Inflammatory macrophage treated with lipopolysaccharide for 1 hour (primary cell): Measurements from ENCODE around the gene SETD7.
A peak's percentile ranks its signal among the peaks of the same experiment; 100 is the strongest.
"Not testable (repeated sequence)": the region's sequence is repeated elsewhere in the genome, so short reads cannot be mapped to it uniquely, and the experiment has no call there.

ENCODE experiments used
- DNase-seq, 2 donors: peaks; one replicate each; pipeline ENCODE4 v3.0.0-alpha.2; 2020 to 2022

SETD7 gene

DNA sequence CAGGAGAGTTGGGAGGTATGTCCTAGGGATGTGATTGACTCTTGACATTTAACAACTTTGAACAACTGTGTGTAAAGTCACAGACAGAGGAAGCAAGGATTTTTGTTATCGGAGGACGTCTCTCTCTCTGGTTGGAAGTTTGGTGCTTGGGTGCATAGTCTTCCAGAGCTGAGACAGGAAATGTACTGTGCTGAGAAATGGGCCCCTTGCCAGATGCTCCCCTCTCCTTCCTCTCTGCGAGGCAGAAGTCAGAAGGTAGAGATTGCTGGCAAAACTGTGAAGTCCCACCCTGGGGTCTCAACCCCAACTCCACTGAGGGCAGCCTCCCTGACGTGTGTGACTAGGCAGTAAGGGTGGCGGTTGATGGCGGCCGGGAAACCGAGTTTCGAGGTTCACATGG lies 49.2 kb downstream of the SETD7 start:
- no peak for DNase-seq

GRCh38 chr4:139503622-139504166 lies 52.3 kb downstream of the SETD7 start:
- no peak for DNase-seq

DNA sequence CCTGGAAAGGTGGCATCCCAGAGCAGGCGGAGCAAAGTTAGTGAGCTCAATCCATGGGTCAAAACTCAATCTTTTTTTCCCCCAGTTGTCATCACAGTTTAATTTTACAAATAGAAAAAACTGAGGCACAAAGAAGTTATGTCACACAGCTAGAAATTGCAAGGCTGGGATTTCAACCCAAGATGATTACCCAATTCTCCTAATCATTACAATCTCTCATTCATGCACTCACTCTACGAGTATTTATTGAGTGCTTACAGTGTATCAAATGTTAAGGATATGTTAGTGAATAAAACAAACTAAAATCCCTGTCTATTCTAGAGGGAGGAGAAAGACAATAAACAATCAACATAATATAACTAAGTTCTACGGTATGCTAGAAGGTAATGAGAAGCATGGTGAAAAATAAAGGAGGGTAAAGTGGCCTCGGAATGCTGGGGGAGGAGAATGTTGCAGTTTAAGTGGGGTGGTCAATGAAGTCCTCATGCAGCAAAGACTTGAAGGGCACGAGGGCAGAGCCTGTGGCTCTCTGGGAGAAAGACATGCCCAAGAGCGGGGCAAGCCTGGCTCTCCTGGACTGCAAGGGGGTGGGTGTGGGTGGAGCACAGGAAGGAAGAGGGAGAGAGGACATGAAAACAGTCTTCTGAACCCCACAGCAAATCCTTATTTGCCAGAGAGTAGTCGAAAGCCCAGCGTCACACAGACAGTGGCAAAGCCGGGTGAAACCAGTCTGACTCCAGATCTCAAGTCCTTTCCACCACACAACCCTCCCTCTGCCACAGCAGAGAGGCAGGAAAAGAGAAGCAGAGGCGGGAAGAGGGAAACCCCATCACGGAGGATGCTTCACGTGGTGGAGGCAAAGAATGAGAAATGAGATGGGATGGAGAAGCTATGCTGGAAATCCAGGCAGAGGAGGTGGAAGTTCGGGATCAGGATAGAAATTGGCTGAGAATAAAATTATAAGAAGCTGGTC lies 53.8 kb downstream of the SETD7 start:
- peak; percentile 36 to 50 for DNase-seq

DNA sequence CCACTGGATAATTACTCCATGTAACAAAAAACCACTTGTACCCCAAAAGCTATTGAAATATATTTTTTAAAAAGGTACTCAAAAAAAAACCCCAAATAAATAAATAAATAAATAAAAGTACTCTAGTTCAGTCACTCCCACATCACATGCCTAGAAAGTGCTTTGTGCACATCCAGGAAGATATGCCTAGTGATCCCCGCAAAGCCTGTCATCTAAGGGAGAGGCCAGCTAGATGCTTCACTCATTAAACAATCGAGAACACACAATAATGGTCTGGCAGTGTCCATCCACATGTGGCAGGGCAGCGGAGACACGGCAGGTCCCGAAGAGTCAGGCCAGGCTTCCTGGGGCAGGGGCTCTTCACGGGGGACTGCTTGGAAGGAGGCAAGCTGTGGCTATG lies 54.5 kb downstream of the SETD7 start:
- DNase-seq = no peak

DNA sequence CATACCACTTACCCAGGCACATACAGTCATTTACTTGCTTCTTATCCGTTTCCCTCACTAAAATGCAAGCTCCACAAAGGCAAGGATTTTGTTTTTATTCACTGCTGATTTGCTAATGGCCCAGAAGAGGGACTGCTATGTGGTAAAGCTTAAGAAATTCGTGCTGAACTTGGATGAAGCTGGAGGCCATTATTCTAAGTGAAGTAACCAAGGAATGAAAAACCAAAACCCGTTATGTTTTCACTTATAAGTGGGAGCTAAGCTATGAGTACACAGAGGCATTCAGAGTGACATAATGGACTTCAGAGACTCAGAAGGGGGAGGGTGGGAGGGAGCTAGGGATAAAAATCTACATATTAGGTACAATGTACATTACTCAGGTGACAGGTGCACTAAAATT lies 54.9 kb downstream of the SETD7 start:
- no peak for DNase-seq

DNA sequence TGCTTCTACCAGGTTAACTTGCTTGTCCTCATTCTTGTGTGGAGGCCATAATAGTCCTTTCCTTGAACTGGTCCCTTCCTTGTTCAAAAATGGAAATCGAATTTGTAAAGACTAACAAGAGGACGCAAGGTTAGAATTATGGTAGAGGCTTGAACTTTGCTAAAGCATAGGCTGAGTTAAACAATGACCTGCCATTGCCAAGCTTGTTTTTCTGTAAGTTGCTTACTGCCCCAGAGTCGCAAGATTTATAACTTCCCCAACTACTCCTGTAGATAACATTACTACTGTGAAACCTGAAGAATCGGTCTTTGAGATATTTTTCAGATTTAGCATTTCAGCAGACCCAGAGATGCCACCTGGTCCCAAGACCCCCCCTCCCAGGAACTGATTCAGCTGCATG lies 56.8 kb downstream of the SETD7 start:
- DNase-seq = no peak

DNA sequence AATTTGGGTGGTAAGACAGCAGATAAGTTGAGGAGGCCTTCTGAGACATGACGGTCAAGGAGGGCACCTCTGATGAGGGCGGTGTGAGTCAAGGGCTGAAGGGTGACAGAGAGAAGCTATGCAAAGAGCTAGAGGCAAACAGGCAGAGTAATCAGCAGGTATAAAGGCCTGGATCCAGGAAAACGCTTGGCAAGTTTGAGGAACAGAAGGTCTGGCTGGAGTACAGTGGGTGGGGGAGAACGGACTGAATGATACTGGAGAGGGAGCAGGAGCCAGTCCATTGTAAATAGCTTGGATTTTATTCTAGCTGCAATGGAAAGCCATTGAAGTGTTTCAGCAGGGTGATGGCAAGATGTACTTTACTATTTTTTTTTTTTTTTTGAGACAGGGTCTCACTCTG lies 62.8 kb downstream of the SETD7 start:
- no peak for DNase-seq

GRCh38 chr4:139492429-139492828 lies 63.6 kb downstream of the SETD7 start:
- no peak for DNase-seq

GRCh38 chr4:139489638-139490037 lies 66.4 kb downstream of the SETD7 start:
- no peak for DNase-seq

GRCh38 chr4:139488442-139488841 lies 67.6 kb downstream of the SETD7 start:
- no peak for DNase-seq

GRCh38 chr4:139484783-139485311 lies 71.2 kb downstream of the SETD7 start:
- peak; percentile 45 to 77 for DNase-seq

- no peak for DNase-seq
Observed at GRCh38 chr4:139483000-139483399, 73.0 kb downstream of the SETD7 start.

DNA sequence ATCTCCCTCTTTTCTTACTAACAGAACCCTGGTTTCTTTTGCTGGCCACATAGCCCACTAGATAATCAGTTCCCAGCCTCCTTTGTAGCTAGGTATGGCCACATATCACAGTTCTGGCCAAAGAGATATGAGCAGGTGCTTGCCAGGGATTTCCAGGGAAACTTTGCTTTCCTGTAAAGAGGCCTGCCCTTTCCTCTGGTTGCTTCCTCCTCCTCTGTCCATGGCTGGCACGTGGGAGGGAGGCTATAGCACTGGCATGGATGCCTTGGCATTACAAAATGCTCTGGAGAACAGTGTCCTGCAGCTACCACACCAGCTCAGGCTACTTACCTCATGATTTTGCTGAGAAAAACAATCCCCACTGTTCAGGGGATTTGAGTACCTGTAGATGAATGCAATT lies 74.6 kb downstream of the SETD7 start:
- DNase-seq = peak in 1 of 2 donors; percentile 44

DNA sequence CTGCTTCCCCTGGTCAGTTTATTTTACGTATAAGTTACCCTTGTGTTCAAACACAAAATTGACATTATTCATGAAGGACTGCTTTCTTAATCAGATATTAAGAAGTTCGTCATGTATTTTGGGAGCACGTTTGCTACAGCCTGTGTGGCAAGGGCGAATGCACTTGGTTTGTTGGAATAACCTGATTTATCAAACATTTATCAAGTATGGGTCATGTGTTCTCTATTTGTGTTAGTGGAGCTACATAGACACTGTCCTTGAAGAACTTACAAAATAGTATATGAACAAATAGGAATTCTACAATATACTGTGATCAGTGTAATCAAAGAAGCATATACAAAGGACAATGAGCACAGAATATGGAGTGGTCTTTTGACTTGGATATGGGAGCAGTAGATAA lies 79.7 kb downstream of the SETD7 start:
- no peak for DNase-seq

DNA sequence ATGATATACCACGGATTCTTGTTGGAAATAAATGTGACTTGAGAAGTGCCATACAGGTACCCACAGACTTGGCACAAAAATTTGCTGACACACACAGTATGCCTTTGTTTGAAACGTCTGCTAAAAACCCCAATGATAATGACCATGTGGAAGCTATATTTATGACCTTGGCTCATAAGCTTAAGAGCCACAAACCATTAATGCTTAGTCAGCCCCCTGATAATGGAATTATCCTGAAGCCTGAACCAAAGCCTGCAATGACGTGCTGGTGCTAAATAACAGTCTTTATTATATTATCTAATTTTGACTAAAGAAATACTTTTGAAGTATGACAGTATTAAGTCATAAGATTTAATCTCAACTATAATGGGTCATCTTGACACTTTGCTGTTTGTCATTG lies 83.2 kb downstream of the SETD7 start:
- no peak for DNase-seq

DNA sequence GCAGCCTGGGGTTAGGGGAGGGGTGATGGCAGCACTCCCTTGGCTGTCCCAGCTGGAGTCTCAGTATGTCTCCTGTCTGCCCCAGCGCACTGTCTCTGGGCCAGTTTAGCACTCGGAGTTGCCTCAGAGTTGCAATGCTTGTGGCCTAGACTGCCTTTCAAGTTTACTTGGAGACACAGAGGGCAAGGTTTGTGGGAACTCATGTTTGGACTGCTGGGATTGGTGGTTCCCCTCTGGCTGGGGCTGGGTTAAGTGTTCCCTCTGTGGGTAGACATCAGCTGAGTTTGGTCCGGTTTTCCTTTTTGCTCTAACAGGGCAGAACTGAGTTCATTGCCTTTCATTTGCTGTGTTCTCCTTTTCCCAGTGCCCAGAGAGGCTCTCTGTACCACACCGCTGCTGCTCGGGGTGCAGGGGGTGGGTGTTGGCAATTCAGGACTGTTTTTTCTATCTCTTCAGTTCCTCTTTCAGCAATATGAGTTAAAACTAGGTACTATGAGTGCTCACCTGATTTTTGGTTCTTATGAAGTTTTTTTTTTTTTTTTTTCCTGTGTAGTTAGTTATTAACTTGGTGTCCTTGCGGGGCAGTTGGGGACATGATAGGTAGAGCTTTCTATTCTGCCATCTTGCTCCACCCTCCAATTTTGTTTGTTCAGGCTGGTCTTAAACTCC lies 84.9 kb downstream of the SETD7 start:
- peak; percentile 7 to 47 for DNase-seq

DNA sequence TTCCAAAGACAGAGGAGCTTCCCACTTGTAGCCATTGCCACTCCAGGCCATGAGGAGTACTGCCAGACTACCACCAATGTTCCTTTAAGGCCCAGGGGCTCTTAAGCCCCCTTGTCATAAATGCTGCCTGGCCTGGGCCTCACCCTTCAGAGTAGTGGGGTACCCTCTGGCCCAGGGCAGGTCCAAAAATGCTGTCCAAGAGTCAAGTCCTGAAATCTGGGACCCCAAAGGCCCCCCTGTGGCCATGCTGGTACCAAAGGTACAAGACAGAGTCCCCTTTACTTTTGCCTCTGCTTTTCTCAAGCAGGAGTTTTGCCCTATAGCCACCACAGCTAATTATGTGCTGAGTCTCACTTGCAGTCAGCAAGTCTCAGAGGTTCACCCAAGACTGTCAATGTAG lies 85.7 kb downstream of the SETD7 start:
- DNase-seq = no peak

DNA sequence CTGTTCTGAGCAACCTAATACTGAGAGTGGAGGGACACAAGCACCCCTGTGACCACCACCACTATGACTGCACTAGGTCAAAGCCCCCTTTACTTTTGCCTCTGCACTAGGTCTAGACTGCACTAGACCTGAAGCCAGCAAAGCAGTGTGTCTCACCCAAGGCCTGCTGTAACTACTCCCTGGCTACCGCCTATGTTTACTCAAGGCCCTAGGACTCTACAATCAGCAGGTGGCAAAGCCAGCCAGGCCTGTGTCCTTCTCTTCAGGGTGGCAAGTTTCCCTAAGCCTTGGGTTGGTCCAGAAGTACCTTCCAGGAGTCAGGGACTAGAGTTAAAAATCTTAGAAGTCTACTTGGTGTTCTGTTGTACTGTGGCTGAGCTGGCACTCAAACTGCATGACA lies 86.2 kb downstream of the SETD7 start:
- no peak for DNase-seq

GRCh38 chr4:139469216-139469615 lies 86.8 kb downstream of the SETD7 start:
- DNase-seq = no peak

DNA sequence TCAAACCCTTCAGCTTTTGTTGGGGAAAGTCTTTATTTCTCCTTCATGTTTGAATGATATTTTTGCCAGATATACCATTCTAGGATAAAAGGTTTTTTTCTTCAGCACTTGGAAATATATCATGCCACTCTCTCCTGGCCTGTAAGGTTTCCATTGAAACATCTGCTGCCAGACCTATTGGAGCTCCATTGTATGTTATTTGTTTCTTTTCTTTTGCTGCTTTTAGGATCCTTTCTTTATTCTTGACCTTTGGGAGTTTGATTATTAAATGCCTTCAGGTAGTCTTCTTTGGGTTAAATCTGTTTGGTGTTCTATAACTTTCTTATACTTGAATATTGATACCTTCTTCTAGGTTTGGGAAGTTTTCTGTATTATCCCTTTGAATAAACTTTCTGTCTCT lies 87.3 kb downstream of the SETD7 start:
- not testable (repeated sequence) for DNase-seq

- no peak for DNase-seq
Observed at GRCh38 chr4:139465922-139466321, 90.1 kb downstream of the SETD7 start.

- DNase-seq = not testable (repeated sequence)
Observed at GRCh38 chr4:139464512-139464911, 91.5 kb downstream of the SETD7 start.

DNA sequence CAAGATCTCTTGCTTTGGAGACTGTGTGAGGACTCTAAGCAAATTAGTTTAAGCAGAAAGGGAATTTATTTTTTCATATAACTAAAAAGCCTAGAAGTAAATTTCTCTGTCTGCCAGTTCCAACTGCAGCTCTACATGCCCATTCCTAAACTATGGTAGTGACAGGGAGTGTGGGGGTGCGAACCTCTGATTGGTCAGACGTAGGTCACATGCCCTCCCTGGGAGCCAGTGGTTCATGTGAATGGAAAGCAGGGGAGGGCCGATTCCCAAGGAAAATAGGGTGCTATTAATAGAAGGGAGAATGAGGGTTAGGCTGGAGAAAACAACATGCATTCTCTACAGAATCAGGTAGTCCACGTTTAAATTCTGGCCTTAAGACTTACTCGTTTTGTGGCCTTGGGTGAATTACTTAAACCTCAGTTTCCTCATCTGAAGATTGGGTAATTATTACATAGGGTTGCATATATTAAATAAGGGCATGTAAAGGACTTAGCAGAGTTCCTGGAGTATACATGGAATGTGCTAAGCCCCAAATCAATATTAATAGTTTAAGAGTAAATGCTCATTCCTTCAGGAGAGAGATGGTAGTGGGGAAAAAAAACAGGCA lies 94.9 kb downstream of the SETD7 start:
- DNase-seq = peak in 1 of 2 donors; percentile 32
